NOMO-1 treated with DMSO at 0.1 percent for 48 hours (cell line): Measurements from ENCODE around the gene NKAIN2.

Source experiments
- DNase-seq: peaks from one replicate; lab custom pipeline; 2025; ENCODE audit not compliant: unreplicated experiment; lab: John Stamatoyannopoulos, UW

NKAIN2 gene

DNA sequence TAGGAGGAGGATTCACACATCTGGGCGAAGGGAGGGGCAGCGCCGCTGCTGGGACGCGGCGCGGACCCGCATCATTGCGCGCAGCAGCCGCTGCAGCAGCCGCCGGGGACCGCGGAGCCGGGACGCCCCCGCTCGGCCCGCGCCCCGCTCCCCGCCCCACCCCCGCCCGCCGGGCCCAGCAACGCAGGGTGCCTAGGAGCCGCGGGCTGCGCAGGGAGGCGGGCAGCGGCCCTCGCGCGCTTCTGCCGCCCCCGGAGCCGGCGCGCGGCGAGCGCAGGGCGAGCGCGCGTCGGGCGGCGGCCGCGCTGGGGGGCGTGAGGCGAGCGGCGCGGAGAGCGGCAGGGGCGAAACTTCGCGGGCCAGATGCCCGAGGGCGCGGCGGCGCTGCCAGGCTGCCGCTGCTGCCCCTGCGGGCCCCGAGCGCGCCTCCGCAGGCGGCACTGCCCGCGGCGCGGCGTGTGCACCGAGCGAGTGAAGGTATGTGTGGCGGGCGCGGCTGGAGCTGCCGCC lies at the start of gene NKAIN2:
Gene NKAIN2 (plus strand): TSS at position 362 of the 510 bp plus-strand sequence.
- no peak for DNase-seq

DNA sequence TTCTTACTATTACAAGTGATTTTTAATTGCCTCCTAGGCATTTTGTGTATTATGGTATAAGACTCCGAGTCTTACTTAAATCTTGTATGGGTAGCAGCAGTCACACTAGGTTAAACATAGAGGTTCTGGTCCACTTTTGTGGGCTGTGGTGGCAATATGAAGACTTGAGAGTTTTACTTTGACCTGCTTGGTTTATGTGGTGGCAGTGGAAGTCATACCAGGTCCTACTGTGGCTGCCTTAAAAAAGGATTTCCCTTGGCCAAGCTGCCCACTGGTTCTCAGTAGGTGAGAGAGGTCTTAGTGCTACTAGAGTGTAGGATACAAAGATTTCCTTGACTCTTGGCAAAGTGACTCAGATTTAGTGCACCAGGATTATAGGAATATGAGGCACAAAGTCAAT lies 44.2 kb upstream of the NKAIN2 start:
- DNase-seq: no peak

DNA sequence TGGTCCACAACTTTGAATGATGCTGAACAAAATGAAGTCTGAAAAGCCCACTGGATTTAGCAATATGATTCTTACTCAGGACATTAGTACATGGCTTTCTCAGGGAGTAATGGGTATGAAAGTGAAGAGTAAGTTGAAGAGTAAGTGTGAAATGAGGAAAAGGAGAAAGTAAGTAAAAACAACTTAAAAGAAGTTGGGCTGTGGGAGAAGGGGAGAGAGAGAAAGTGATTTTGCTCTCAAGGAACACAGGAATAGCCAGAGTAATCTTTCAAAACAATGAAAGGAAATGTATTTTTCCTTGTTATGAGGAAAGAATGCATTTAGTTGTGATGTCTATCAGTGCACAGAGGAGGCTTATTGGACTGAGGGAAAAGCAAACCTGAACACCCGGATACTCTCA lies 39.8 kb upstream of the NKAIN2 start:
- DNase-seq: no peak

DNA sequence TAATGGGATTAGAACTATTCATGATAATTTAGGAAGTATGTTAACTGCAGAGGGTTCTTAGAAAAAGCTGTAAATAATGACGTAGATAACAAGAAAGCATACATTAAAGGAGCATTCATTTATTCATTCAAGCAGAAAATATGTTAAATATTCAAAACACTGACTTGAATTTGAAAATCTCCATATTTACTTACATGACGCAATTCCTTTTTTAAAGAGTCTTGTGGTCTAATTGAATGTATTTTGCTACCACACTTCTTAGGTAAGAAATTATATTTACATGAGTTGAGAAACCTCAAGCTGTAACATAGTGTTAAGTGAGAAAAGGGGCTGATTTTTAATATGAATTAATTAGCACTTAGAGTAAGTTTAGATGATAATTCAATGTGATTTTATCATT lies 38.9 kb upstream of the NKAIN2 start:
- DNase-seq: peak; percentile 13

DNA sequence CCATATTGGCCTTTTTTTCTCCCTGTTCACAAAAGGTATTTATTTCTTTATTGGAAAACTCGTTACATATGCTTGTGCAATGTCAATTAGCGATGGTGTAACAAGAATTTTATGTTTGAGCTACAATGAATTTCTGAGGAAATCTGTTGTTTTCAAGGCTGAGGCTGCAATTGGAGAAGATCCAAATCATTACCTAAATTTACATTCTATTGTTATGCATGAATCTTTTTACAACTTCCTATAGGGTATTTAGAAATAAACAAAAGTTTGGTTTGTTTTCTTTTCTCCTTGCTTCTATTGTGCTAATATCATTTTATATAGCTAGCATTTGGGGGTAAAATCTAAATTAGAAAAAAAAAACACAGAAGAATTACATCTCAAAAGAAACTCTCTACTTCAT lies 34.7 kb upstream of the NKAIN2 start:
- no peak for DNase-seq

DNA sequence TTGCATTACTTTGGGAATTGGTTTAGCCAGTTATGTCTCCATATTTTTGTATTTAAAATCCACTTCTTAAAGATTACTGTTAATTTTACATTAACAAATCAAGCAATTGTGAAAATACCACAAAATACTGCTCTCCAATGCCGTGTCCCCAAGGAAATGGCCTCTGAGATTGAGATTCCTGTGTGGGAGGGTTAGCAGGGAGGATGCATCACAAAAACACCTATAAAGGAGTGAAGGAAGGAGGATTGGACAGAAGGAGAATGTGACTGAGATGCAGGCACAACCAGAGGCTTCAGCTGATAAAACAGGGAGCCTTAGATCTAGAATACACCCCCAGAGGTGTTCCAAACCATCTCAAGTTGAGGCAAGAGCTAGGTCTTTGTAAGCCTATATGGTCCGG lies 34.2 kb upstream of the NKAIN2 start:
- no peak for DNase-seq

DNA sequence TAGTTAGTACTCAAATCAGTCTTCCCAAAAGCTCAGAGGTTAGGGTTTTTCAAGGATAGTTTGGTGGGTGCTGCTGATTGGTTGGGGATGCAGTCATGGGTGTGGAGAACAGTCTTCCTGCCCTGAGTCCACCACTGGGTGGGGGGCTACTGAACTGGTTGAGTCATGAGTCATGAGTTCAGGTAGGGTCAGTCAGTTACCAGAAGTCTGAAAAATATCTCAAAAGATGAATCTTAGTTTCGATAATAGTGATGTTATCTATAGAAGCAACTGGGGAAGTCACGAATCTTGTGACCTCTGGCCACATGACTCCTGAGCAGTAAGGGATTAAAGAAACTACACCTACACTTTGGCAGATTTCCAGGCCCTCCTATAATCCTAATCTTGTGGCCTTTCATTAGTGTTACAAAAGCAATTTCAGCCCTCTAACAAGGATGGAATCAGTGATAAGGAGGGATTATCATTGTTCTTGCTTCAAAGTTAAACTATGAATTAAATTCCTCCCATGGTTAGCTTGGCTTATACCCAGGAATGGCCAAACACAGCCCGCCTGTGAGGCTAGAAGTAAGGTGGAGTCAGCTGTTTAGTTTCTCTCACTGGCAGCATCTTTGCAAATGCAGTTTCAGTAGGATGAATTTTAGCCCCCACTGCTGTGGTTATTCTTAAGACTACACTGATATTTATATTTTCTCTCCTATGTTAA lies 33.3 kb upstream of the NKAIN2 start:
- DNase-seq: no peak

DNA sequence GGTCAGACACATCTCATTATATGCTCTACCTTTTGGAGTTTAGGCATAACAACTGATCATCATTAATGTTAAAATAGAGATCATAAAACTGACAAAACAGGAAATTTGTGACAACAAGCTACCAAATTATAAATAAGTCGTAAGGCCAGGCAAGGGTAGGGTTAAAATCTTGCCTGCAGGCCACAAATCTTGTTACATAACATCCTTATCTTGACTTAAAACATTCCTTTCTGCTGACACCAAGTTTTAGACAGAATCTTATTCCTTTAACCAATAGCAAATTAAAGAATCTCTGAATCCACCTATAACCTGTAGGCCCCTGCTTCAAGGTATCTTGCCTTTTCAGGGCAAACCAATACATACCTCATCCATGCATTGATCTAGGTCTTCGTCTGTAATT lies 32.5 kb upstream of the NKAIN2 start:
- DNase-seq: no peak

DNA sequence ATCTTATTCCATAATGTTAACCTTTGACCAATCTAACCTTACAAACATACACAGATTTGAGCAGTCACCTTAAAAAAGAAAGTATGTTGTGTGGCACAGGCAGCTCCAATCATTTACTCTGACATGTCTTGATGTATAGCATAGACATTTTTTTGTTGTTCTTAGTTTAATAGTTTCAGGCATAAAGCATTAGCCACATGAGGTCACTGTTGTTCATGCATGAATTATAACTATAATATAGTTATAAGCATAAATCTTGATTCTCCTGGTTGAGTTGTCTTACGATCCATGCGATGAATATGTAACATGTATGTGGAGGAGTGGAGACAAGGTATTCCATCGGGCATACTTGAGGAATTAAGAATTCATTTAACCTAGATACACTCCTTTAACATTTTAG lies 26.1 kb upstream of the NKAIN2 start:
- DNase-seq: peak; percentile 59

DNA sequence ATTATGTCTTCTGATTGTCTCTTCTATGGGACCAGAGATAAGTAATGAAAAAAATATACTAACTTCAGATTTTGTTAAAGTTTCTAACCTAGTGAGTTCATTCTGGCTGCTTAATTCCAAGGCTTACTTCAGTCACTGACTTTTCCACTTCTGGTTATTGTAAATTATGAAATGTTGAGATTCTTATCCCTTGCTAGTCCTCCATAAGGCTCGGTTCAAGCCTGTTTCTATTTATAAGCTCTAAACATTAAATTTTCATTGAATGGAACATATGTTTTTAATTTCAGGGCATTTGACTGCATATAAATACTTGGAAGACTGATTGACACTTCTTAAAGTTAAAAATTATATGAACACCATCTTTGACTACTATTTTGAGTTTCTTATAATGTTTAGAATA lies 23.6 kb upstream of the NKAIN2 start:
- no peak for DNase-seq

DNA sequence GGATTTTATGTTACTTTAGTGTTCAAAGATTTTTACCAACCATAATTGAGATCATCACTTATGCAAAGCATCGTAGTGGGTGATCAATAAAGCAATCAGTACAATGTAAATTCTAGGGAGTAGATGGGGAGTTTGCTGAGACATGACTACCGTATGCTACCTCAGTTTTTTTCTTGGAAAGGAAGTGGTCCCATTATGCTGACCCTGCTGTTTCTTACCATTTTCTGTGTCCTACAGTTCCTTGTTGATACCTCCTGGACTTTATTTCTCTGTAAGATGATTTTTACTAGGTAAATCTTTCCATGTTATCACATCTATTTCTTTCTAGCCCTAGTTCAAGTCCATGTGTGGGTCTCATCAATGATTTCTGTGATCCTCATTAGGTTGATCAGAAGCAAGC lies 19.3 kb upstream of the NKAIN2 start:
- no peak for DNase-seq

DNA sequence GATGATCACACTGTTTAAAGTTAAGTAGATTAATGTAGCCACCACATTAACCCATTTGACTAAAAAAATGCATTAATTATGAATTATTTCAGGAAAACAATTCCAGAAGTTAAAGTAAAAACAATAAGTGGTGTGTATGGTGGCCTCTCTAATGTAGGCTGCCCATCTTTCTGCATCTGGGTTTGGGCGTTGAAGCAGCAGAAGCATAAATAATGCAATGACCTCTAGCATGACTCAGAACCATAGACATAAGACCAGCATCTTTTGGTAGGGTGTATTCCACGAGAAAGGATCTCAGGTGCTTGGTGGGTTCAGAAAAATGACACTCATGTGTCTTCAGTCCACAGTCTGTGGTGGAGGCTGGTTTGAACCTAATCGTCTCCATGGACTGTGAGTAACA lies 18.6 kb upstream of the NKAIN2 start:
- DNase-seq: no peak

DNA sequence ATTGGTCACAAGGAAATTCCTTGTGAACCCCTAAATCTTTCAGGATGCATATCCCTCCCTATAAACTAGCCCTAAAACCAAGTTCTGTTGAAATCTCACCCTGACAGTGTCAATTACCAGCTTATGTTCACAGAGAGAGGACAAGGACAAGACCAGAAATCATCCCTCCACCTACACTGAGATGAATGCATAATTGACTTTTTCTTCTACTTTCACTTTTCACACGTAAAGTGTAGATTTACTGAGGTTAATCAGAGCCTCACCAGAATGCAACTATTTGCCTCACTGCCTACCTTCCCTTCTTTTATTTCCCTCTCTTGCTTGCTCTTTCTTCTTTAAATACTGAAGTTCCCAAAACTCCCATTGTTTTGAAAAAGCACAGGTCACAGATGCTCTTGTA lies 15.3 kb upstream of the NKAIN2 start:
- peak; percentile 2 for DNase-seq

DNA sequence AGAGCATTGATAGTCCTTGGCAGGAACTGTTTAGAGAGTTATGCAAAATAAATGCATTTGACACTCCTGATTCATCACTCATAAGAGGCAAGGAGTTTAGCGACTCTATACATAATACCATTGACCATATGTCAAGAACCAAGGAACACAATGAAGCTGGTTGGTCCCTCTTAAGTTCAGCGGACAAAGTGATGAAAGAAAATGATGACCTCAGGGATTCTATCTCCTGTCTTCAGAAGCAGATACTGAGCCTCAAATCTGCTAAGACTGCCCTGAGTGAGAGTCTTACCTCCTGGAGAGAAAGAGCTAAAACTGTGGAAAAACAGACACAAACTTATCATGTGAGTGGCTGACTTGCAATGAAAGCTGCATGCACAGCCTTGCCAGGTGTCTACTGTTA lies 9.5 kb upstream of the NKAIN2 start:
- DNase-seq: no peak

DNA sequence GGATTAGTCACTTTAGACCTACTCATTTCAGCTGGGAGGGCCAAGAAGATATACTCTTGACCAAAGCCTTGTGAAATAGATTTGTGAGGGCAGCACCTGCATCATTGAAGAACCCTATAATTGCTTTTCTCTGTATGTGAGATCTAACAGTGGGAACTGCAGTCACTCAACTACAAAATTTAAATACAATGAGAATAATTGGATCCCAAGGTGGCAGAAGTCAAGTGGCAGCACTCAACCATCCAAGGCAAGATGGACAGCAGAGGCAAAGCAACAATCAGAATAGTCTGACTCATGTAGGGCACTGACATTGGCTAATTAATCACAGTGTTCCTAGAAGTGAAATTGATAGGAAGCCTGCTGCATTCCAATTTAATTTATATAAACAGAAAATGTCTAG lies 8.9 kb upstream of the NKAIN2 start:
- DNase-seq: no peak

DNA sequence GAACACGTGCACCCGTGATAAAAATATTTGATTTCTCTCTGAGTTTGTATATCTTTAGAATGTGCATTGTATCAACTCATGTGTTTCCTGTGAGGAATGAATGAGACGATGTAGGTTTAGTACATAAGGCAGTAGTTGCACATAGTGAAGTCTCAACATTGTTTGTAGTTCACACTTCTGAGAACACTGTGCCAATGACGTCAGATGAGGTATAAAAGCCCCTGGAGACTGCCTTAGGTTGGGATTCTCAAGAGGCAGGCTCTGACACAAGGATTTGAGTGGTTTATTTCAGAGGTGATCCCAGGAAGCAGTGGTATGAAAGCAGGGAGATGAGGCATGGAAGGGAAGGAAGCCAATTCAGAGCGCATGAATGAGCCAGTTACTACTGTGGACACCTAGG lies 2.6 kb upstream of the NKAIN2 start:
- no peak for DNase-seq

DNA sequence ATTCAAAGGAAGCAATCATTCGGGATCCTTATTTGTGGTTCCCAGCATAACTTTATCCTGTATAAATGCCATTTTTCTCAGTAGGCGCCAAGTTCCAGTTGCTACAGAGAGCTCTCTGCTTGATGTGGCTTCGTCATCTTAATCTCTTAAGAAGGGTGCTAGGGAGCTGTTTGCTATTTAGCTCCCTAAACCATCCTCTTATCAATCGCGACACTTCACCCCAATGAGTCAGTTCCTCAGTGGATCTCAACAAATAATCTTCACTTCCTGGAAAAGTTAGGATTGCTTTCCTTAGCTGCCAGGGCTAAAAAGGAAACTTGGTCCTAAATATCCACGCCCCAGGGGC lies 1.3 kb upstream of the NKAIN2 start:
- DNase-seq: no peak

DNA sequence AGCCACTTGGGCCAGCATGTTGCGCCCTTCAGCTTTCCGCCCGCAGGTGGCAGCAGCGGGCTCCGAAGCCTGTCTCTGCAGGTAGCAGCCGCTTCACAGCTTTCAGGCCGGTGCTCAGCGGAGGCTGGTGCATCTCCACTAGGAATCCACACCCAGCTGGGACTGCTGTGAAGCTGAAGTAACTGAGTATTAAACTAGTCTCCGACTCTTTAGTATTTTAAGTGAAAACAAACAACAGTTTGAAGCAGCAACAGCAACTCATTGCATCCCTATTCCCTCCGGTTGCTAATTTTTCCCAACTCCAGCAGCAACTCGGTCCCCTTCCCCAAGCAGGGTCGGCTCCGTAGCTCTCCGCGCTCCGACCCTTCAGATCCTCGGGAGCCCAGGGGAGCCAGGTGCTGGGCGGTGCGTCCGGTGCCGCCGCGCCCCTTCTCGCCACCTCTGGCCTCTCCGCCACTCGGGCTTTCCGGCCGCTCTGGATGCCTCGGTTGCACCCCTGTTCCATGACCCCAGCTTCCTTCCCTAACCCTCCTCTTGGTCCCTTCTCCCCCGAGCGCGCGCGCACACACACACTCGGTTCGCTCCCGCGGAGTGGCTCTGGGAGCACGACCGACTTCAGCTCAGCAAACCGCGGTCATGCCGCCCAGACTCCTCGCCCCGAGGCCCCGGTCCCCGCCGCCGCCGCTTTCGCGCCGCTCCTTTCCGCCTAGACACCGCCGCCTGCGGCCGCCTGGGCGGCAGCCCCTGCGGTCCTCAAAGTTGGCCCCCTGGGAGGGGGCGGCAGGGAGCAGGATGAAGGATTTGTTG lies 765 bp upstream of the NKAIN2 start:
- DNase-seq: peak; percentile 86

DNA sequence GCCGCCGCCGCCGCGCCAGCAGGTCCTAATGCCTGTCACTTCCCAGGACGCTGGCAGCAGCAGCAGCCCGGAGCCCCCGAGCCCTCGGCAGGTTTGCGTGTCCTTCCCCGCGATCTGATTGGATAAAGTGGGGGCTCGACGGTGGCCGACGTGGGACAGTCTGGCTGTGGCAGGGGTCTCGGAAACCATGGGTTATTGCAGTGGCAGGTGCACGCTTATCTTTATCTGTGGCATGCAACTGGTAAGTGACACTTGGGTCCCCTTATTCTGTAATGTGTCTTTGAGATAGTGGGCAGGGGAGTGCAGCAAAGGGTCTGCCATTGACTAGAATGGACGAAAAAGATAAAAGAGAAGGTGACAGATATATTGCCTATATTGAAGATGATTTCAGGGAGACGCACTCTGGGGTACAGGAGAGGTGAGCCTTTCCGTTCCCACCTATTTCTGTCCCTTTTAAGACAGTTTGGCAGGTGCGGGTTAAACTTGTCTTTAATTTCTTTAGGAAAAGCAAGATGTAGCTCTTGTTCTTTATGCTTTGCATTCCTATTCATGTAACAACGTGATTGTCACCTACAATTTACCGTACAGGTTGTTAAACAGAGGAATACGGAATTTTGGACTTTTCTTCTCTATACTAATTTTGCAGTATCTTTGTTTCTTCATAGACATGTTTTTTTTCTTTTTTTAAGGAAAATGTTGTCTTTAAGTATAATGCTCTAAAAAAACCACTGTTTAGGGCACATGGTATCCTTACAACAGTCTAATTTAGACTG lies 535 bp downstream of the NKAIN2 start:
- DNase-seq: no peak

DNA sequence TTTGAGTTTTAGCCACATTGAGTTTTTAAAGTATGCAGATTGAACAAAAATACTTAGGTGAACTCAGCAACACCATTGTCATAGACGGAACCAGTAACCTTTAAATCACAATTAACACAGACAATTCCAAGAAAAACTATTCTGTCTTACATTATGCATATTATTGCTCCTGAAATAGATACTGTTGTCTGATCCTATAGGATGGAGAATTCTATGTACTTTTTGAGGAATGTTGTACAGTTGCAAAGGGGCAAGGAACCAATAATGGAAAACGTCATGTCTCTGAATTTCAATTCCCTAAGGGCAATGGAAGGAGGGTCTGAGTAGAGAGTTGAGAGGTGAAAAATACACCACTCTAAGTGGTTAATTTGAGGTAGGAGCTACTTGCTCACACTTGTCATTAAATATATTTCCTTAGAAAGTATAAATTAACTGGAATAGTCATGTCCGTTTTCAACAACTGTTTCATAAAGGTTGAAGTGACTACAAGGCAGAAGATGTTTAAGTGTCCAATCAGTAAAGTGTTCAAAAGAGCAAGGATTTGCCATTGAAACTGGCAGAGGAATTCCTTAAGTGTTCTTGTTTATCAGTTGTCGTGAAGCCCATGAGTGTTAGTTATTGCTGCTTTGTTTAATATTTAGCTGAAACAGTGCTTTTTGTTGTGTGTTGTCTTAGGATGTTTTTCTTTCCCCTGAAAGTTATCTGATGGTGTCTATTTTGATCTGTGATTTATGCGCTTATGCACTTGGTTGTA lies 1.3 kb downstream of the NKAIN2 start:
- DNase-seq: no peak

DNA sequence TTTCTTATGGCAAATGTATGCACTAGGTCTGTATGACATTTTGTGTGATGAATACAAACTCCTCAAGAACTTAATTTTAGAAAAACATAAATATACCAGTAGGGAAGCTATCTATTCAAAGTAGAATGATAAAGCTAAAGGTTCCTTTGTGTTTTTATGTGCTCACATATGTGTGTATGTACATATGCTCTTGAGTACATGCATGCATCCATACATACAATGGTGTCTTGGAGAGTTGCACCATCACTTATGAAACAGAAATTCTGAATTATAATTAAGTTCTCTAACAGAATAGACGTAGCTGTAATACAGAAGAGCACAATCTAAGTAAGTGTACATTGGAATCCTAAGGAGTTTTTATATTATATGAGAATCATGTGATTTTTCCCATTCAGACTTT lies 2.3 kb downstream of the NKAIN2 start:
- no peak for DNase-seq
